Calu3 (cell line): ENCODE measurements around the gene PDYN. TPM values are rescaled to one million over a fixed set of nuclear protein-coding genes. Genes with fewer than 3 reads are reported as not detected.

ENCODE experiments used
- BruUV-seq: library from RNA; stranded (reverse); fragments of 400-500 nt; replicated peaks from 2 replicates; lab custom pipeline; 2021; lab: Mats Ljungman, UMichigan
- CTCF ChIA-PET: fragments of 300-600 bp; sonication (Branson Sonifier 250); formaldehyde crosslinking; loops from one replicate; lab custom pipeline; 2022; ENCODE audit warnings: antibody characterized with exemption; lab: Charles Lee
- DNase-seq: peaks from one replicate; pipeline ENCODE4 v3.0.0; 2022
- H3K27ac Mint-ChIP-seq: one replicate; pipeline ENCODE4 v1.8.0; 2022; ENCODE audit warnings: mixed read lengths; ENCODE audit not compliant: unreplicated experiment
- H3K27me3 Mint-ChIP-seq: one replicate; pipeline ENCODE4 v1.8.0; 2022; ENCODE audit warnings: mixed read lengths; ENCODE audit not compliant: unreplicated experiment
- H3K36me3 Mint-ChIP-seq: one replicate; pipeline ENCODE4 v1.8.0; 2022; ENCODE audit warnings: mild to moderate bottlenecking, moderate library complexity, mixed read lengths; ENCODE audit not compliant: insufficient read depth, unreplicated experiment
- H3K4me1 Mint-ChIP-seq: one replicate; pipeline ENCODE4 v1.8.0; 2022; ENCODE audit warnings: mild to moderate bottlenecking, low read depth, mixed read lengths; ENCODE audit not compliant: unreplicated experiment
- H3K4me3 Mint-ChIP-seq: one replicate; pipeline ENCODE4 v1.8.0; 2022; ENCODE audit warnings: mild to moderate bottlenecking, low read depth, moderate library complexity, mixed read lengths; ENCODE audit not compliant: unreplicated experiment
- H3K9me3 Mint-ChIP-seq: one replicate; pipeline ENCODE4 v1.8.0; 2022; ENCODE audit warnings: low read depth, mixed read lengths; ENCODE audit not compliant: unreplicated experiment
- intact Hi-C: fragments of 100-400 bp; cut with micrococcal nuclease; formaldehyde crosslinking; loops from one replicate; pipeline ENCODE4 v1.10.0; 2022; ENCODE audit not compliant: unreplicated experiment
- total RNA-seq: library from RNA; stranded (reverse); gene quantifications from 2 replicates; pipeline ENCODE4 v1.2.3, GENCODE V29; 2022
- TF ChIP-seq, protein P1 (sequence below): fragments of 200-600 bp; IDR thresholded peaks from one replicate; pipeline ENCODE4 v1.8.0; 2022; ENCODE audit warnings: antibody characterized with exemption; ENCODE audit not compliant: unreplicated experiment

PDYN gene
- total RNA-seq, 1 experiment from 2014 or later = not detected

- Mint-ChIP-seq H3K27me3 (no peaks in the 10 kb centered on the region), H3K9me3 (no peaks in the 10 kb centered on the region), H3K36me3 (peaks cover 6% of the 10 kb centered on the region), H3K4me1 (no peaks in the 10 kb centered on the region), H3K4me3 (no peak overlapping the region), H3K27ac (no peak overlapping the region)
- intact Hi-C loops = no loop called here
- TF ChIP-seq, protein P1, sequence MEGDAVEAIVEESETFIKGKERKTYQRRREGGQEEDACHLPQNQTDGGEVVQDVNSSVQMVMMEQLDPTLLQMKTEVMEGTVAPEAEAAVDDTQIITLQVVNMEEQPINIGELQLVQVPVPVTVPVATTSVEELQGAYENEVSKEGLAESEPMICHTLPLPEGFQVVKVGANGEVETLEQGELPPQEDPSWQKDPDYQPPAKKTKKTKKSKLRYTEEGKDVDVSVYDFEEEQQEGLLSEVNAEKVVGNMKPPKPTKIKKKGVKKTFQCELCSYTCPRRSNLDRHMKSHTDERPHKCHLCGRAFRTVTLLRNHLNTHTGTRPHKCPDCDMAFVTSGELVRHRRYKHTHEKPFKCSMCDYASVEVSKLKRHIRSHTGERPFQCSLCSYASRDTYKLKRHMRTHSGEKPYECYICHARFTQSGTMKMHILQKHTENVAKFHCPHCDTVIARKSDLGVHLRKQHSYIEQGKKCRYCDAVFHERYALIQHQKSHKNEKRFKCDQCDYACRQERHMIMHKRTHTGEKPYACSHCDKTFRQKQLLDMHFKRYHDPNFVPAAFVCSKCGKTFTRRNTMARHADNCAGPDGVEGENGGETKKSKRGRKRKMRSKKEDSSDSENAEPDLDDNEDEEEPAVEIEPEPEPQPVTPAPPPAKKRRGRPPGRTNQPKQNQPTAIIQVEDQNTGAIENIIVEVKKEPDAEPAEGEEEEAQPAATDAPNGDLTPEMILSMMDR = no peak
- CTCF ChIA-PET = no interaction called here
- no peak for DNase-seq
- BruUV-seq = no TSS peak
These were observed 65.1 kb downstream of the PDYN start for GRCh38 chr20:1928782-1929181.

Other genes with a start within 250 kb of the PDYN start
- 24.0 and 28.3 TPM in 2 replicates for gene SIRPA, start 98.7 kb downstream of the PDYN start, total RNA-seq
- 16.5 and 20.1 TPM in 2 replicates for gene STK35, start 107.8 kb upstream of the PDYN start, total RNA-seq